ENCODE results near the gene HBA2.

DNA sequence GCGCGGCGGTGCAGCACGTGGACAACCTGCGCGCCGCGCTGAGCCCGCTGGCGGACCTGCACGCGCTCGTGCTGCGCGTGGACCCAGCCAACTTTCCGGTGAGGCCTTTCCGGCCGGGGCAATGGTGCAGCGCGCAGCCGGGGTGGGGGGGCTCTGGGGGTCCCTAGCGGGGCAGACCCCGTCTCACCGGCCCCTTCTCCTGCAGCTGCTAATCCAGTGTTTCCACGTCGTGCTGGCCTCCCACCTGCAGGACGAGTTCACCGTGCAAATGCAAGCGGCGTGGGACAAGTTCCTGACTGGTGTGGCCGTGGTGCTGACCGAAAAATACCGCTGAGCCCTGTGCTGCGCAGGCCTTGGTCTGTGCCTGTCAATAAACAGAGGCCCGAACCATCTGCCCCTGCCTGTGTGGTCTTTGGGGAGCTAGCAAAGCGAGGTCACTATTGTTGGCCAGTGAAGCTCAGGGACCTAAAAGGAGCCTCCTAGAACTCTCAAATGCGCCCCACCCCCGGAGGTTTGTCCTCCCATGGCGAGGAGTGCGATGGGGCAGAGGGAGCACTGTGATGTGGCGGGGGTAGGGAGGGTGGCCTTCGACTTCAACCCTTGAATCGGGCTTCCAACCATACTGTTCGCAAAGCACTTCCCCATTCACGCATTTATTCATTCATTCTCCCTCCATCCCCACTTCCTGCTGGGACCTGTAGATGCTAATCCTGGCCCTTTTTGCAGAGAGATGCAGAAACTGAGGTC is 6.1 kb upstream of the HBA2 start:
- TF ChIP-seq, protein P1, sequence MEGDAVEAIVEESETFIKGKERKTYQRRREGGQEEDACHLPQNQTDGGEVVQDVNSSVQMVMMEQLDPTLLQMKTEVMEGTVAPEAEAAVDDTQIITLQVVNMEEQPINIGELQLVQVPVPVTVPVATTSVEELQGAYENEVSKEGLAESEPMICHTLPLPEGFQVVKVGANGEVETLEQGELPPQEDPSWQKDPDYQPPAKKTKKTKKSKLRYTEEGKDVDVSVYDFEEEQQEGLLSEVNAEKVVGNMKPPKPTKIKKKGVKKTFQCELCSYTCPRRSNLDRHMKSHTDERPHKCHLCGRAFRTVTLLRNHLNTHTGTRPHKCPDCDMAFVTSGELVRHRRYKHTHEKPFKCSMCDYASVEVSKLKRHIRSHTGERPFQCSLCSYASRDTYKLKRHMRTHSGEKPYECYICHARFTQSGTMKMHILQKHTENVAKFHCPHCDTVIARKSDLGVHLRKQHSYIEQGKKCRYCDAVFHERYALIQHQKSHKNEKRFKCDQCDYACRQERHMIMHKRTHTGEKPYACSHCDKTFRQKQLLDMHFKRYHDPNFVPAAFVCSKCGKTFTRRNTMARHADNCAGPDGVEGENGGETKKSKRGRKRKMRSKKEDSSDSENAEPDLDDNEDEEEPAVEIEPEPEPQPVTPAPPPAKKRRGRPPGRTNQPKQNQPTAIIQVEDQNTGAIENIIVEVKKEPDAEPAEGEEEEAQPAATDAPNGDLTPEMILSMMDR (IDR thresholded peaks at IDR 0.05 in 4 of 5, conservative IDR thresholded peaks at IDR 0.05 in 1 of 5), result no peak
- no peak for TF ChIP-seq POLR2A (IDR thresholded peaks at IDR 0.05)

All from gastrocnemius medialis (tissue), 4 donors.